GM18498 (cell line): ENCODE data around the gene ZNF579.

ENCODE experiments used
- ATAC-seq: cut with Tn5 transposase; IDR thresholded peaks from one replicate; pipeline ENCODE4 v1.9.1; 2021; ENCODE audit warnings: mild to moderate bottlenecking, moderate library complexity; ENCODE audit not compliant: unreplicated experiment

ZNF579 gene

GRCh38 chr19:55611983-55612645 is 31.5 kb upstream of the ZNF579 start:
- ATAC-seq = no peak

- no peak for ATAC-seq
These were observed 30.8 kb upstream of the ZNF579 start for GRCh38 chr19:55611300-55611982.

- ATAC-seq = no peak
These were observed 28.7 kb upstream of the ZNF579 start for GRCh38 chr19:55609326-55609725.

- no peak for ATAC-seq
These were observed 26.2 kb upstream of the ZNF579 start for GRCh38 chr19:55606817-55607216.

- ATAC-seq = no peak
These were observed 25.8 kb upstream of the ZNF579 start for GRCh38 chr19:55606471-55606787.

- peak; percentile 20 for ATAC-seq
These were observed 25.2 kb upstream of the ZNF579 start, which contains the start of gene ZNF865 for GRCh38 chr19:55605637-55606470. Gene ZNF865, plus strand, starts transcription at chr19:55605647. Its CDS starts 7,972 bp downstream, at chr19:55613619.

- peak; percentile 73 for ATAC-seq
These were observed 24.6 kb upstream of the ZNF579 start for GRCh38 chr19:55605207-55605636.

GRCh38 chr19:55603581-55604292 is 23.1 kb upstream of the ZNF579 start:
- ATAC-seq = no peak

- ATAC-seq = no peak
These were observed 22.5 kb upstream of the ZNF579 start for GRCh38 chr19:55603115-55603514.

- no peak for ATAC-seq
These were observed 21.7 kb upstream of the ZNF579 start for GRCh38 chr19:55602104-55603001.

GRCh38 chr19:55601084-55601483 is 20.4 kb upstream of the ZNF579 start:
- no peak for ATAC-seq

- no peak for ATAC-seq
These were observed 20.0 kb upstream of the ZNF579 start for GRCh38 chr19:55600662-55601028.

- ATAC-seq = peak; percentile 44
These were observed 19.4 kb upstream of the ZNF579 start, which contains the start of gene ZNF524 for GRCh38 chr19:55599842-55600661. Gene ZNF524, plus strand, starts transcription at chr19:55600288. Its CDS starts 1,825 bp downstream, at chr19:55602113.

- peak; percentile 60 for ATAC-seq
These were observed 18.8 kb upstream of the ZNF579 start, which contains the start of gene FIZ1 for GRCh38 chr19:55599468-55599841. Gene FIZ1, minus strand, starts transcription at chr19:55599517. Its CDS starts 1,652 bp downstream, at chr19:55597865.

GRCh38 chr19:55598719-55599467 is 18.2 kb upstream of the ZNF579 start:
- ATAC-seq = peak; percentile 54

- no peak for ATAC-seq
These were observed 17.4 kb upstream of the ZNF579 start for GRCh38 chr19:55598034-55598433.

- ATAC-seq = no peak
These were observed 16.9 kb upstream of the ZNF579 start for GRCh38 chr19:55597501-55597921.

GRCh38 chr19:55596304-55596703 is 15.7 kb upstream of the ZNF579 start:
- ATAC-seq = no peak
